ENCODE data around the gene COL11A2.

DNA sequence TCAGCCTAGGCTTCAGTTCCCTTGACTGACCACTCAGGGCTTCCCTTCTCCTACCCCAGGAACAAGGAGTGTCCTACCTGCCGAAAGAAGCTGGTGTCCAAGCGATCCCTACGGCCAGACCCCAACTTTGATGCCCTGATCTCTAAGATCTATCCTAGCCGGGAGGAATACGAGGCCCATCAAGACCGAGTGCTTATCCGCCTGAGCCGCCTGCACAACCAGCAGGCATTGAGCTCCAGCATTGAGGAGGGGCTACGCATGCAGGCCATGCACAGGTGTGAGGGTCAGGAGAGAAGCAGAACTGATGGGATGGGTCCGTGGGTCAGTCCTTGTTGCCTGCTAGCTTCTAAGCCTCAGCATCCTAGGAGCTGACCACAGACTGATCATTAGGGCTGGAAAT lies 17.6 kb upstream of the COL11A2 start:
- no peak for TF ChIP-seq CREB5 (CRISPR knock-in tag; IDR thresholded peaks at IDR 0.05; ENCODE audit: low read depth)
- TF ChIP-seq BACH2 (CRISPR knock-in tag; IDR thresholded peaks at IDR 0.05; ENCODE audit: borderline replicate concordance) = no peak
- TF ChIP-seq TCF4 (CRISPR knock-in tag; IDR thresholded peaks at IDR 0.05; ENCODE audit: borderline replicate concordance) = no peak
- TF ChIP-seq OSR1 (CRISPR knock-in tag; IDR thresholded peaks at IDR 0.05) = no peak
- TF ChIP-seq PPARA (CRISPR knock-in tag; IDR thresholded peaks at IDR 0.05; ENCODE audit: borderline replicate concordance) = no peak
- TF ChIP-seq POU6F1 (CRISPR knock-in tag; IDR thresholded peaks at IDR 0.05; ENCODE audit: borderline replicate concordance, low read depth) = no peak
- TF ChIP-seq ZNF70 (CRISPR knock-in tag; IDR thresholded peaks at IDR 0.05) = no peak
- no peak for TF ChIP-seq PATZ1 (CRISPR knock-in tag; IDR thresholded peaks at IDR 0.05; ENCODE audit: borderline replicate concordance)
- no peak for TF ChIP-seq ZFP30 (CRISPR knock-in tag; IDR thresholded peaks at IDR 0.05)
- TF ChIP-seq ZNF565 (CRISPR knock-in tag; conservative IDR thresholded peaks at IDR 0.05; ENCODE audit: low read depth) = no peak

Measured in SK-N-SH treated with all-trans-retinoic acid at 6 μM for 48 hours (cell line).